ENCODE data around the gene HOXB1. TPM values are rescaled to one million over a fixed set of nuclear protein-coding genes. Genes with fewer than 3 reads are reported as not detected.
"Not testable (repeated sequence)": the region's sequence is repeated elsewhere in the genome, so short reads cannot be mapped to it uniquely, and the experiment has no call there.

The HOXB1 gene
- total and polyA plus RNA-seq, 2 donors (not counting 3 experiments of a cell fraction or from before 2014, with no cell fraction given), result not detected

GRCh38 chr17:48537316-48537715 lies 6.5 kb upstream of the HOXB1 start:
- POLR2A ChIA-PET, result no interaction called here

GRCh38 chr17:48535793-48536559 lies 5.2 kb upstream of the HOXB1 start:
- H3K4me3 ChIP-seq (replicated peaks in 1 of 3; ENCODE audit: insufficient read depth in 1 of 3, low read depth in 1 of 3, low read length in 3 of 3); H3K4me1 ChIP-seq (ENCODE audit: control insufficient read depth, extremely low read depth, insufficient read depth, low read length); H3K4me2 ChIP-seq (ENCODE audit: insufficient read depth, low read length); H3K79me2 ChIP-seq (ENCODE audit: control insufficient read depth, insufficient read depth, low read length); FAIRE-seq; H4K20me1 ChIP-seq (replicated peaks; ENCODE audit: control insufficient read depth, extremely low read depth, insufficient read depth, low read length); H2AFZ ChIP-seq (ENCODE audit: low read depth, low read length); H3K27ac ChIP-seq (ENCODE audit: insufficient read depth, low read depth, low read length); BruUV-seq (replicated peaks); H3K27me3 ChIP-seq (ENCODE audit: control insufficient read depth in 2 of 2, insufficient read depth in 2 of 2, low read length in 2 of 2); H3K9me1 ChIP-seq (replicated peaks; ENCODE audit: control insufficient read depth, extremely low read depth, insufficient read depth, low read length); H3K9me3 ChIP-seq (replicated peaks; ENCODE audit: control insufficient read depth, insufficient read depth, low read length); CTCF ChIA-PET; dilution Hi-C loops (cut with MboI; ENCODE audit: extremely low pct_ligation_motif_present, low sequenced_read_pairs); intact Hi-C loops (cut with micrococcal nuclease); H3K9ac ChIP-seq (replicated peaks; ENCODE audit: extremely low read depth, insufficient read depth, low read length); H3K36me3 ChIP-seq (ENCODE audit: control insufficient read depth in 2 of 2, extremely low read depth in 1 of 2, insufficient read depth in 2 of 2, low read length in 2 of 2); POLR2A ChIA-PET; DNase-seq (ENCODE audit: low read depth, low spot score): not testable (repeated sequence)

More at GRCh38 chr17:48537316-48537715, 6.5 kb upstream of the HOXB1 start:
- Histone ChIP-seq H2AFZ (ENCODE audit: low read depth, low read length) (no peak overlapping the region), H3K4me1 (ENCODE audit: control insufficient read depth, extremely low read depth, insufficient read depth, low read length) (peaks cover 7% of the 10 kb centered on the region), H4K20me1 (replicated peaks; ENCODE audit: control insufficient read depth, extremely low read depth, insufficient read depth, low read length) (no peaks in the 10 kb centered on the region), H3K79me2 (ENCODE audit: control insufficient read depth, insufficient read depth, low read length) (peaks cover 11% of the 10 kb centered on the region), H3K4me2 (ENCODE audit: insufficient read depth, low read length) (no peak overlapping the region), H3K9me3 (replicated peaks; ENCODE audit: control insufficient read depth, insufficient read depth, low read length) (no peaks in the 10 kb centered on the region), H3K9me1 (replicated peaks; ENCODE audit: control insufficient read depth, extremely low read depth, insufficient read depth, low read length) (no peaks in the 10 kb centered on the region), H3K27ac (ENCODE audit: insufficient read depth, low read depth, low read length) (no peak overlapping the region), H3K9ac (replicated peaks; ENCODE audit: extremely low read depth, insufficient read depth, low read length) (no peak overlapping the region), H3K4me3 (replicated peaks in 1 of 3; ENCODE audit: insufficient read depth in 1 of 3, low read depth in 1 of 3, low read length in 3 of 3) (no peak overlapping the region), H3K27me3 (ENCODE audit: control insufficient read depth in 2 of 2, insufficient read depth in 2 of 2, low read length in 2 of 2) (peaks cover 0 to 2% of the 10 kb centered on the region in 2 experiments), H3K36me3 (ENCODE audit: control insufficient read depth in 2 of 2, extremely low read depth in 1 of 2, insufficient read depth in 2 of 2, low read length in 2 of 2) (no peaks in the 10 kb centered on the region)
- intact Hi-C loops (cut with micrococcal nuclease), result no loop called here
- FAIRE-seq (no peak), DNase-seq (ENCODE audit: low read depth, low spot score) (no peak)
- TF ChIP-seq GATA2 (IDR thresholded peaks at IDR 0.05; ENCODE audit: insufficient read depth, insufficient read length, low read depth, low read length), result no peak
- TF ChIP-seq CTCF (IDR thresholded peaks at IDR 0.05; ENCODE audit: extremely low read depth in 1 of 2, insufficient read depth in 1 of 2, low read depth in 1 of 2, low read length in 2 of 2), result no peak
- no peak for TF ChIP-seq MYC (IDR thresholded peaks at IDR 0.05; ENCODE audit: low read depth, low read length)
- no peak for TF ChIP-seq POLR2A (IDR thresholded peaks at IDR 0.05; ENCODE audit: low read depth, low read length)
- no peak for TF ChIP-seq POLR2AphosphoS5 (IDR thresholded peaks at IDR 0.05; ENCODE audit: insufficient read depth, low read depth, low read length)
- no peak for TF ChIP-seq FOS (IDR thresholded peaks at IDR 0.05; ENCODE audit: borderline replicate concordance, insufficient read depth, low read length)
- no peak for TF ChIP-seq MAX (IDR thresholded peaks at IDR 0.05; ENCODE audit: insufficient read depth, insufficient read length)
- no peak for TF ChIP-seq JUN (IDR thresholded peaks at IDR 0.05; ENCODE audit: borderline replicate concordance, insufficient read depth, insufficient read length, low read depth)
- TF ChIP-seq EZH2 (IDR thresholded peaks at IDR 0.05; ENCODE audit: borderline replicate concordance, low read depth, low read length, severe bottlenecking), result no peak
- BruUV-seq (replicated peaks), result no TSS peak
- dilution Hi-C loops (cut with MboI; ENCODE audit: extremely low pct_ligation_motif_present, low sequenced_read_pairs), result no loop called here
- CTCF ChIA-PET, result interaction anchor here (0.5 kb wide), 1 partner anchor 8 kb away, joined by 4 read pairs; no protein-coding TSS in a partner anchor
